ENCODE data around the gene CHSY3.
"Not testable (repeated sequence)": the region's sequence is repeated elsewhere in the genome, so short reads cannot be mapped to it uniquely, and the experiment has no call there.

Gene CHSY3

DNA sequence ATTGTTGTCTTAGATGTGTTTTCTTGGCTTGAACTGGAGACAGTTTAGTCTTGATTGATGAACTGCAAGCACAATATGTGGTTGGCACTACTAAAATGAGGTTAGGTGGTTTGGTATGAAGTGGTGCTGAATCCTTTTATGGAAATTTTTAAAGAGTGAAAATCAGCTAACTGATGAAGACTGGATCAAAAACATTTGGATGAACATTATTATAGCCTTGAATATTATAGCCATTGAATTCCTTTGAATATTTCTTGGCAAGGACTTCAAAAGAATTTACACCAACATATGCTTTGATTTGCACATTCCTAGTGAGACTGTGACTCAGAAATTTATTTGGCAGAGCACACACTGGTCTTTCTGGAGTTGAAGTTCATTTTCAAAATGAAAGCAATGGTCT lies 318.3 kb downstream of the CHSY3 start:
- H3K36me3 ChIP-seq (ENCODE audit: control insufficient read depth, insufficient read depth, low read length), result no peaks in the 10 kb centered on the region
- H3K4me3 ChIP-seq (ENCODE audit: low read length), result no peak overlapping the region
- H3K27ac ChIP-seq (ENCODE audit: low read depth, low read length), result no peak overlapping the region
- H3K4me1 ChIP-seq (ENCODE audit: control insufficient read depth, insufficient read depth, low read length), result no peaks in the 10 kb centered on the region
- no peaks in the 10 kb centered on the region for H3K27me3 ChIP-seq (ENCODE audit: control insufficient read depth, insufficient read depth, low read length)
- no peak overlapping the region for H3K9ac ChIP-seq (ENCODE audit: low read length)

DNA sequence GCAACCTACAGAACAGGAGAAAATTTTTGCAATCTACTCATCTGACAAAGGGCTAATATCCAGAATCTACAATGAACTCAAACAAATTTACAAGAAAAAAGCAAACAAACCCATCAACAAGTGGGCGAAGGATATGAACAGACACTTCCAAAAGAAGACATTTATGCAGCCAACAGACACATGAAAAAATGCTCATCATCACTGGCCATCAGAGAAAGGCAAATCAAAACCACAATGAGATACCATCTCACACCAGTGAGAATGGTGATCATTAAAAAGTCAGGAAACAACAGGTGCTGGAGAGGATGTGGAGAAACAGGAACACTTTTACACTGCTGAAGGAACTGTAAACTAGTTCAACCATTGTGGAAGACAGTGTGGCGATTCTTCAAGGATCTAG lies 322.3 kb downstream of the CHSY3 start:
- H3K4me1 ChIP-seq (ENCODE audit: control insufficient read depth, insufficient read depth, low read length); H3K9ac ChIP-seq (ENCODE audit: low read length); H3K4me3 ChIP-seq (ENCODE audit: low read length); H3K36me3 ChIP-seq (ENCODE audit: control insufficient read depth, insufficient read depth, low read length); H3K27ac ChIP-seq (ENCODE audit: low read depth, low read length); H3K27me3 ChIP-seq (ENCODE audit: control insufficient read depth, insufficient read depth, low read length): not testable (repeated sequence)

DNA sequence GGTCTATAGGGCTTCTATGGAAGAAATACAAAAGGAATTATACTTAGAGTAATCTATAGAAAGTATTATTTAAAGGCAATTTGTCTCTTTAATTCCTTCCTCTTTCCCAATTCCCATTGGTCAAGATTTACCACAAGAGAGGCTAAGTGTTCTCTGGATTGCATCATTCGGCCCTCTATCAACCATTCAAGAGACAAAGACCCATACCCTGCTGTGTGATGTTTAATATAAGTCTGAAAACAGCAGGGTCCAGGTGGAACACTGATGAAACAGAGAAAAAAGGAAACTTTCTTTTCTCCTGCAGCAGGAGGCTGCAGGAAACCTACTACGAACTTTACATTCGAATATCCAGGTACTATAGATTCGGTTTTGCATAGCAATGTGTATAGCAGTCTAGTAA lies 323.4 kb downstream of the CHSY3 start:
- Histone ChIP-seq H3K27me3 (ENCODE audit: control insufficient read depth, insufficient read depth, low read length) (no peaks in the 10 kb centered on the region), H3K4me1 (ENCODE audit: control insufficient read depth, insufficient read depth, low read length) (no peaks in the 10 kb centered on the region), H3K27ac (ENCODE audit: low read depth, low read length) (no peak overlapping the region), H3K36me3 (ENCODE audit: control insufficient read depth, insufficient read depth, low read length) (no peaks in the 10 kb centered on the region), H3K4me3 (ENCODE audit: low read length) (no peak overlapping the region), H3K9ac (ENCODE audit: low read length) (no peak overlapping the region)

DNA sequence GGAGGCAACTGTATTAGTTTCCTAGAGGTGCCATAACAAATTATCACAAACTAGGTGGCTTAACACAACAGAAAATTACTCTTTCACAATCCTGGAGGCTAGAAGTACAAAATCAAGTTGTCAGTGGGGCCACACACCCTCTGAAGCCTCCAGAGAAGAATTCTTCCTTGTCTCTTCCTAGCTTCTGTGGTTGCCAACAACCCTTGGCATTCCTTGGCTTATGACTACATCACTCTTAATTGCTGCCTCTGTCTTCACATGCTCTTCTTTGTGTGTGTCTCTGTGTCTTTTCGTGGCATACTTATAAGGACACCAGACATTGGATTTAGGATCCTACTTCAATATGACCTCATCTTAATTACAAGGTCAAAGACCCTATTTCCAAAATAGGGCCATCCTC lies 327.5 kb downstream of the CHSY3 start:
- Histone ChIP-seq H3K36me3 (ENCODE audit: control insufficient read depth, insufficient read depth, low read length) (no peaks in the 10 kb centered on the region), H3K27me3 (ENCODE audit: control insufficient read depth, insufficient read depth, low read length) (no peaks in the 10 kb centered on the region), H3K9ac (ENCODE audit: low read length) (no peak overlapping the region)

DNA sequence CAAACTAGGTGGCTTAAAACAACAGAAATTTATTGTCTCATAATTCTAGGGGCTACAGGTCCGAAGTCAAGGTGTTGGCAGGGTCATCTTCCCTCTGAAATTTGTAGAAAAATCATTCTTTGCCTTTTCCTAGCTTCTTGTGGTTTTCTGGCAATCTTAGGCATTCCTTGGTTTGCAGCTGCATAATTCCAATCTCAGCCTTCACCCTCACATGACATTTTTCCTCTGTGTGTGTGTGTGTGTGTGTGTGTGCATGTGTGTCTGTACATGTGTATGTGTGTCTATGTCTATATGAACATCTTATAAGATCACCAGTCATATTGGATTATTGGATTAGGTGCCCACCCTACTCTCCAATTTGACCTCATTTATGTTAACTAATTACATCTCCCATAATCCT lies 330.6 kb downstream of the CHSY3 start:
- no peak overlapping the region for H3K4me3 ChIP-seq (ENCODE audit: low read length)
- H3K4me1 ChIP-seq (ENCODE audit: control insufficient read depth, insufficient read depth, low read length), result no peaks in the 10 kb centered on the region
- no peaks in the 10 kb centered on the region for H3K36me3 ChIP-seq (ENCODE audit: control insufficient read depth, insufficient read depth, low read length)
- H3K9ac ChIP-seq (ENCODE audit: low read length), result no peak overlapping the region
- H3K27me3 ChIP-seq (ENCODE audit: control insufficient read depth, insufficient read depth, low read length), result no peaks in the 10 kb centered on the region
- no peak overlapping the region for H3K27ac ChIP-seq (ENCODE audit: low read depth, low read length)

More for the DNA sequence above, 327.5 kb downstream of the CHSY3 start:
- H3K4me3 ChIP-seq (ENCODE audit: low read length), result no peak overlapping the region
- no peaks in the 10 kb centered on the region for H3K4me1 ChIP-seq (ENCODE audit: control insufficient read depth, insufficient read depth, low read length)
- no peak overlapping the region for H3K27ac ChIP-seq (ENCODE audit: low read depth, low read length)

Data from rectal smooth muscle tissue (tissue), 1 donor.